OCI-LY1 (cell line): Measurements from ENCODE around the gene TREH.

ENCODE experiments used
- CTCF ChIP-seq: fragments of 200-600 bp; sonication (generic), shearing (Covaris generic); IDR thresholded peaks from 2 replicates; pipeline ENCODE4 v1.5.1; 2017; ENCODE audit warnings: mild to moderate bottlenecking, antibody characterized with exemption, low read length, moderate library complexity, mixed read lengths
- EZH2 ChIP-seq: fragments of 200-600 bp; sonication (generic), shearing (Covaris generic); IDR thresholded peaks from 2 replicates; pipeline ENCODE4 v1.8.0; 2017; ENCODE audit warnings: borderline replicate concordance, mixed run types, mild to moderate bottlenecking, antibody characterized with exemption, low read length, moderate library complexity, mixed read lengths

GRCh38 chr11:118714816-118715215 is 35.4 kb upstream of the TREH start:
- TF ChIP-seq CTCF (no peak), EZH2 (no peak)
